HepG2 (cell line): ENCODE data around the gene TBL3. TPM values are rescaled to one million over a fixed set of nuclear protein-coding genes. Genes with fewer than 3 reads are reported as not detected.

Source experiments
- GABPB1 ChIP-seq: IDR thresholded peaks from 2 replicates; pipeline ENCODE4 v1.6.1; 2016; ENCODE audit warnings: mild to moderate bottlenecking, missing genetic modification reagents, moderate library complexity, missing compliant biosample characterization
- GATA4 ChIP-seq: sonication (generic); IDR thresholded peaks from 2 replicates; pipeline ENCODE4 v1.6.1; 2016; ENCODE audit warnings: antibody characterized with exemption, low read depth, borderline replicate concordance
- ISX ChIP-seq: sonication (generic); formaldehyde crosslinking; conservative IDR thresholded peaks from 2 replicates; pipeline ENCODE4 v1.5.0; 2020; ENCODE audit warnings: missing genetic modification reagents
- KDM2A ChIP-seq: sonication (generic); formaldehyde crosslinking; IDR thresholded peaks from 2 replicates; pipeline ENCODE4 v1.4.0; 2020; ENCODE audit warnings: low read depth, missing genetic modification reagents, borderline replicate concordance
- SUZ12 ChIP-seq: fragments of 150-350 bp; IDR thresholded peaks from 2 replicates; pipeline ENCODE4 v1.6.1; 2014; ENCODE audit warnings: low read depth, low read length
- ZBTB7A ChIP-seq: sonication (generic); formaldehyde crosslinking; IDR thresholded peaks from 2 replicates; pipeline ENCODE4 v1.8.0; 2022; ENCODE audit warnings: mild to moderate bottlenecking, missing genetic modification reagents
- ZNF24 ChIP-seq: fragments of 450-650 bp; IDR thresholded peaks from 2 replicates; pipeline ENCODE4 v1.6.1; 2017; ENCODE audit warnings: antibody characterized with exemption, mild to moderate bottlenecking
- ZNF451 ChIP-seq: sonication (generic); formaldehyde crosslinking; IDR thresholded peaks from 2 replicates; pipeline ENCODE4 v1.5.0; 2020; ENCODE audit warnings: mild to moderate bottlenecking, missing genetic modification reagents
- polyA plus RNA-seq, 8 experiments: library from polyadenylated mRNA; depleted of rRNA in 3 of 8; stranded (reverse) in 7 of 8; unstranded in 1 of 8; fragments of >200 nt; fragmentation: Illumina TruSeq in 4 of 8; extraction: Trizol in 4 of 8; gene quantifications; 2 replicates each; pipeline versions ENCODE4 v1.2.1 to v1.2.3, GENCODE V29; 2011 to 2016; ENCODE audit warnings: low read depth in 4 of 8, missing spikeins in 1 of 8, mixed read lengths in 1 of 8; ENCODE audit not compliant: insufficient read depth in 1 of 8
- total RNA-seq, 5 experiments: library from RNA; depleted of rRNA; stranded (reverse); fragments of >200 nt; fragmentation: Illumina TruSeq; extraction: Trizol; gene quantifications; 2 replicates each; pipeline ENCODE4 v1.2.3, GENCODE V29; 2016; ENCODE audit warnings: low read depth in 1 of 5
- TF ChIP-seq, protein P1 (sequence below): sonication (generic); formaldehyde crosslinking; IDR thresholded peaks from 2 replicates; pipeline ENCODE4 v1.5.1; 2020; ENCODE audit warnings: mild to moderate bottlenecking, missing genetic modification reagents
- TF ChIP-seq, protein P2 (sequence below): sonication (generic); formaldehyde crosslinking; IDR thresholded peaks from 2 replicates; pipeline ENCODE4 v1.4.0; 2020; ENCODE audit warnings: missing genetic modification reagents, borderline replicate concordance
- TF ChIP-seq, protein P3 (sequence below): sonication (generic); formaldehyde crosslinking; IDR thresholded peaks from 2 replicates; pipeline ENCODE4 v1.8.0; 2022; ENCODE audit warnings: mild to moderate bottlenecking, missing genetic modification reagents; ENCODE audit not compliant: insufficient replicate concordance
- TF ChIP-seq, protein P4 (sequence below), 2 experiments: sonication (generic) in 1 of 2; formaldehyde crosslinking in 1 of 2; IDR thresholded peaks; 2 replicates each; pipeline versions ENCODE4 v1.6.1 to v1.9.0; 2014 to 2022; ENCODE audit warnings: antibody characterized with exemption in 1 of 2, borderline replicate concordance in 1 of 2, inconsistent platforms in 1 of 2, low read depth in 1 of 2, missing genetic modification reagents in 1 of 2

The TBL3 gene
- total and polyA plus RNA-seq, 2 of the 13 experiments (the other 11 are each of a cell fraction or from before 2014, with no cell fraction given), result 16.8 to 38.0 TPM

DNA sequence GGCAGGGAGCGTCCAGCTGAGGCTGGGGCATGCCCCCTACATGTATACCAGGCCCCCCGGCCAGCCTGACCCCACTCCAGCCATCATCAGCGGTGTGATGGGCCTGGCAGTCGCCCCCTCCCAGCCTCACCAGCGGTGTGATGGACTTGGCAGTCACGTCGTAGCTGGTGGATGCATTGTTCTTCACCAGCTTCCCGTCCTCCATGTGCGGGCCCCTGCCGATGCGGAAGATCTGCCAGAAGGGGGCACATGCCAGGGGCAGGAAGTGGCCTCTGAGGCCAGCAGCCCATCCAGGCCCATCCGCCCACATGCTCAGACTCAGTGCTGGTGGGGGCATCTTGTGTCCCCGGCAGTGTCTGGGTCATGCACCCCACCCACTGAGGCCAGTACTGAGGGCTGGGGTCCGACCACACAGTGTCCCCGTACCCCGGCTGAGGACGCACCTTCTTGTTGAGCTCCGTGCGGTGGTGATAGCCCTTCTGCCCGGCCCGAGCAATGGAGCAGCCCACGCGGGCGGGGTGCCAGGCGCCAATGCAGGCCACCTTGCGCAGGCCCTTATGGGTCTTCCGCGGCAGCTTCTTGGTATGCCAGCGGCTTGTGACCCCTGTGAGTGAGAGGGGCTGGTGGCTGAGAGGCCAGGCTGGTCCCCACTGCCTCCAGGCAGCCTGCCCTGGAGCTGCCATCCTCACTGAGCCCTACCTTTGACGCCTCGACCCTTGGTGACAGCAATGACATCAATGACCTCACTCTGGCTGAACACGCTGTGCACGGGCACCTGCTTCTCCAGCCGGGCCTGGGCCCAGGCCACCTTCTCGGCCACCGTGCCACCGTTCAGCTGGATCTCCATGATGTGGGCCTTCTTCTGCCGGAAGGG, 25.1 kb upstream of the TBL3 start (continued):
- TF ChIP-seq, protein P1, sequence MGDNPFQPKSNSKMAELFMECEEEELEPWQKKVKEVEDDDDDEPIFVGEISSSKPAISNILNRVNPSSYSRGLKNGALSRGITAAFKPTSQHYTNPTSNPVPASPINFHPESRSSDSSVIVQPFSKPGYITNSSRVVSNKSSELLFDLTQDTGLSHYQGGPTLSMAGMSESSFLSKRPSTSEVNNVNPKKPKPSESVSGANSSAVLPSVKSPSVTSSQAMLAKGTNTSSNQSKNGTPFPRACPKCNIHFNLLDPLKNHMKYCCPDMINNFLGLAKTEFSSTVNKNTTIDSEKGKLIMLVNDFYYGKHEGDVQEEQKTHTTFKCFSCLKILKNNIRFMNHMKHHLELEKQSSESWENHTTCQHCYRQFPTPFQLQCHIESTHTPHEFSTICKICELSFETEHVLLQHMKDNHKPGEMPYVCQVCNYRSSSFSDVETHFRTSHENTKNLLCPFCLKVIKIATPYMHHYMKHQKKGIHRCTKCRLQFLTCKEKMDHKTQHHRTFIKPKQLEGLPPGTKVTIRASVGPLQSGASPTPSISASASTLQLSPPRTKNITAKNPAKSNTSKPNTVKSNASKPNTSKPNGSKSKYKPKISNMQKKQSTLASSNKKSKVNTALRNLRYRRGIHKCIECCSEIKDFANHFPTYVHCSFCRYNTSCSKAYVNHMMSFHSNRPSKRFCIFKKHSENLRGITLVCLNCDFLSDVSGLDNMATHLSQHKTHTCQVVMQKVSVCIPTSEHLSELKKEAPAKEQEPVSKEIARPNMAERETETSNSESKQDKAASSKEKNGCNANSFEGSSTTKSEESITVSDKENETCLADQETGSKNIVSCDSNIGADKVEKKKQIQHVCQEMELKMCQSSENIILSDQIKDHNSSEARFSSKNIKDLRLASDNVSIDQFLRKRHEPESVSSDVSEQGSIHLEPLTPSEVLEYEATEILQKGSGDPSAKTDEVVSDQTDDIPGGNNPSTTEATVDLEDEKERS (CRISPR knock-in tag), result no peak
- TF ChIP-seq ZNF451 (CRISPR knock-in tag) (no peak), ZNF24 (no peak), KDM2A (CRISPR knock-in tag) (0 out of 2 replicates have a peak, but pooled peaks have one; percentile 13), ISX (CRISPR knock-in tag) (no peak), GATA4 (no peak), GABPB1 (peak; percentile 75), SUZ12 (no peak), ZBTB7A (CRISPR knock-in tag) (no peak)
- TF ChIP-seq, protein P2, sequence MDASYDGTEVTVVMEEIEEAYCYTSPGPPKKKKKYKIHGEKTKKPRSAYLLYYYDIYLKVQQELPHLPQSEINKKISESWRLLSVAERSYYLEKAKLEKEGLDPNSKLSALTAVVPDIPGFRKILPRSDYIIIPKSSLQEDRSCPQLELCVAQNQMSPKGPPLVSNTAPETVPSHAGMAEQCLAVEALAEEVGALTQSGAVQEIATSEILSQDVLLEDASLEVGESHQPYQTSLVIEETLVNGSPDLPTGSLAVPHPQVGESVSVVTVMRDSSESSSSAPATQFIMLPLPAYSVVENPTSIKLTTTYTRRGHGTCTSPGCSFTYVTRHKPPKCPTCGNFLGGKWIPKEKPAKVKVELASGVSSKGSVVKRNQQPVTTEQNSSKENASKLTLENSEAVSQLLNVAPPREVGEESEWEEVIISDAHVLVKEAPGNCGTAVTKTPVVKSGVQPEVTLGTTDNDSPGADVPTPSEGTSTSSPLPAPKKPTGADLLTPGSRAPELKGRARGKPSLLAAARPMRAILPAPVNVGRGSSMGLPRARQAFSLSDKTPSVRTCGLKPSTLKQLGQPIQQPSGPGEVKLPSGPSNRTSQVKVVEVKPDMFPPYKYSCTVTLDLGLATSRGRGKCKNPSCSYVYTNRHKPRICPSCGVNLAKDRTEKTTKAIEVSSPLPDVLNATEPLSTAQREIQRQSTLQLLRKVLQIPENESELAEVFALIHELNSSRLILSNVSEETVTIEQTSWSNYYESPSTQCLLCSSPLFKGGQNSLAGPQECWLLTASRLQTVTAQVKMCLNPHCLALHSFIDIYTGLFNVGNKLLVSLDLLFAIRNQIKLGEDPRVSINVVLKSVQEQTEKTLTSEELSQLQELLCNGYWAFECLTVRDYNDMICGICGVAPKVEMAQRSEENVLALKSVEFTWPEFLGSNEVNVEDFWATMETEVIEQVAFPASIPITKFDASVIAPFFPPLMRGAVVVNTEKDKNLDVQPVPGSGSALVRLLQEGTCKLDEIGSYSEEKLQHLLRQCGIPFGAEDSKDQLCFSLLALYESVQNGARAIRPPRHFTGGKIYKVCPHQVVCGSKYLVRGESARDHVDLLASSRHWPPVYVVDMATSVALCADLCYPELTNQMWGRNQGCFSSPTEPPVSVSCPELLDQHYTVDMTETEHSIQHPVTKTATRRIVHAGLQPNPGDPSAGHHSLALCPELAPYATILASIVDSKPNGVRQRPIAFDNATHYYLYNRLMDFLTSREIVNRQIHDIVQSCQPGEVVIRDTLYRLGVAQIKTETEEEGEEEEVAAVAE (CRISPR knock-in tag), result no peak
- TF ChIP-seq, protein P3, sequence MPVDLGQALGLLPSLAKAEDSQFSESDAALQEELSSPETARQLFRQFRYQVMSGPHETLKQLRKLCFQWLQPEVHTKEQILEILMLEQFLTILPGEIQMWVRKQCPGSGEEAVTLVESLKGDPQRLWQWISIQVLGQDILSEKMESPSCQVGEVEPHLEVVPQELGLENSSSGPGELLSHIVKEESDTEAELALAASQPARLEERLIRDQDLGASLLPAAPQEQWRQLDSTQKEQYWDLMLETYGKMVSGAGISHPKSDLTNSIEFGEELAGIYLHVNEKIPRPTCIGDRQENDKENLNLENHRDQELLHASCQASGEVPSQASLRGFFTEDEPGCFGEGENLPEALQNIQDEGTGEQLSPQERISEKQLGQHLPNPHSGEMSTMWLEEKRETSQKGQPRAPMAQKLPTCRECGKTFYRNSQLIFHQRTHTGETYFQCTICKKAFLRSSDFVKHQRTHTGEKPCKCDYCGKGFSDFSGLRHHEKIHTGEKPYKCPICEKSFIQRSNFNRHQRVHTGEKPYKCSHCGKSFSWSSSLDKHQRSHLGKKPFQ (CRISPR knock-in tag), result peak; percentile 25
- TF ChIP-seq, protein P4, sequence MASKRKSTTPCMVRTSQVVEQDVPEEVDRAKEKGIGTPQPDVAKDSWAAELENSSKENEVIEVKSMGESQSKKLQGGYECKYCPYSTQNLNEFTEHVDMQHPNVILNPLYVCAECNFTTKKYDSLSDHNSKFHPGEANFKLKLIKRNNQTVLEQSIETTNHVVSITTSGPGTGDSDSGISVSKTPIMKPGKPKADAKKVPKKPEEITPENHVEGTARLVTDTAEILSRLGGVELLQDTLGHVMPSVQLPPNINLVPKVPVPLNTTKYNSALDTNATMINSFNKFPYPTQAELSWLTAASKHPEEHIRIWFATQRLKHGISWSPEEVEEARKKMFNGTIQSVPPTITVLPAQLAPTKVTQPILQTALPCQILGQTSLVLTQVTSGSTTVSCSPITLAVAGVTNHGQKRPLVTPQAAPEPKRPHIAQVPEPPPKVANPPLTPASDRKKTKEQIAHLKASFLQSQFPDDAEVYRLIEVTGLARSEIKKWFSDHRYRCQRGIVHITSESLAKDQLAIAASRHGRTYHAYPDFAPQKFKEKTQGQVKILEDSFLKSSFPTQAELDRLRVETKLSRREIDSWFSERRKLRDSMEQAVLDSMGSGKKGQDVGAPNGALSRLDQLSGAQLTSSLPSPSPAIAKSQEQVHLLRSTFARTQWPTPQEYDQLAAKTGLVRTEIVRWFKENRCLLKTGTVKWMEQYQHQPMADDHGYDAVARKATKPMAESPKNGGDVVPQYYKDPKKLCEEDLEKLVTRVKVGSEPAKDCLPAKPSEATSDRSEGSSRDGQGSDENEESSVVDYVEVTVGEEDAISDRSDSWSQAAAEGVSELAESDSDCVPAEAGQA (IDR thresholded peaks at IDR 0.05; ENCODE audit: low read depth), result no peak
- TF ChIP-seq, protein P4 (CRISPR knock-in tag; IDR thresholded peaks at IDR 0.05; ENCODE audit: borderline replicate concordance), result no peak
